ENCODE results near the gene GATA2.
A peak's percentile ranks its signal among the peaks of the same experiment; 100 is the strongest.

The GATA2 gene

GRCh38 chr3:128492671-128493569, at the start of gene GATA2:
Gene GATA2, minus strand, starts transcription at chr3:128493201. Its CDS starts 6,170 bp downstream, at chr3:128487031.
- peak; percentile 37 to 75 for DNase-seq

- DNase-seq = no peak
These were observed 48.2 kb upstream of the GATA2 start for GRCh38 chr3:128541246-128541645.

- DNase-seq = no peak
These were observed 46.4 kb upstream of the GATA2 start for GRCh38 chr3:128539376-128539775.

DNA sequence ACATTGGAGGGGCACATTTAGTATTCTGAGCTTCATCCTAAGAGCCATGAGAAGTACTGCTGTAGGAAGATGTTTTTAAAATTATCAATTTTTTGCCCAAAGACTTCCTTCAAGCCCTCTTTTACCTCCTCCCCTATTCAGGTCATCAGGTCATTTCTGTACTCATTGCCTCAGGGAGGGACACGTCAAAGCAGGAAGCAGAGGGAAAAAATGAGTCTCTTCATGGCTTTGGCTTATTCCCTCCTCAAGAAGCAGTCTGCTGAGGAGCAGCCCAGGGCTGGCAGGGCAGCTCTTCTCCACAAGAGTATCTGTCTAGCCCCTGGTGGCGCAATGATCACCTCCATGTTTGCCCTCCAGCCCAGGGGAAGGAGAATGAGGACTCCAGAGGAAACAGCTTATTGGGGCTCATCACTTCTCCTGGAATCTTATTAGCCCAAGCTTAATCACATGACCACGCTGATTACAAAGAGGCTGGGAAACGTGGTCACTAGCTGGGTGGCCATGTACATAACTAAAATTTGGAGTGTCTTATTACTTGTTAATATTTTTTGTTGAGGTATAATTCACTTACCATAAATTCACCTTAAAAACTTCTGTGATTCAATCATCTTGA, 44.2 kb upstream of the GATA2 start:
- DNase-seq = no peak

GRCh38 chr3:128532012-128532983, 39.3 kb upstream of the GATA2 start:
- DNase-seq = no peak

DNA sequence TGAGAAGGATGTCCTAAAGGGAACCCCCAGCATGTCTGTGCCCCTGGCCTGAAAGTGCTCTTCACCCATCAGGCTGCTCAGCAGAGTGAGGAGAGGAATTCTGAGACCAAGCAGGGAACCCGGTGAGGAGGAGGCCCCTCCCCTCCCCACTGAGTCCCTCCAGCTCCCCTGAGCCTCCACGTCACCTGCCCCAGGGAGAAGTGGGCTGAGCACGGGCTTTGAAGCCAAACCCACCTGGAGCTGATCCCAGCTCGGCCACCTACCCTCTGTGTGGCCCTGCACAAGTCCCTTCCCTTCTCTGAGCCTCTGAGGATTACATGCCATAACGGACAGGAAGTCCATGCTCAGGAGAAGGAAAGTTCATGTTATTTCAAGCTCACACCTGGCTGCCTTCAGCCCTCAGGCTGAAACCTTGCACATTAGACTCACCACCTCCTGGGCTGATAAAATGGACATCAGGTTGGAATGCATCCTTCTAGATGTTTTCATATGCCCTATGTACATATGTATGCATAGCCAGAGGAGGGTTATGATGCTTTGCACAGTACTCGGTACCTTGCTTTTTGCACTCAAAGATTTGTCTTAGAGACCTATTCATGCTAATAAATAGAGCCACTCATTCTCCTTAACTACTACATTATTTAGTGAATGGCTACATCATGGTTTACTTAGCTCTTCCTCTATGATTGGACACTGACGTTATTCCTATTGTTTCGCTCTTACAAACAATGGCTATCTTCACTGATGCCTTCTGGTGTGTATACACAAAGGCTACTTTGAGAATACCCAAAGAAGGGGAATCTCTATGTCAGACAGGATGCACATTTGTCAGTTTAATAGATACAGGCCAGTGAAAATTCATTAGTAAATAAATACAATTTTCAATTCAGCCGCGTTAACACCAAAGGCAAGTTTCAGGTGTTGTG, 31.6 kb upstream of the GATA2 start:
- no peak for DNase-seq

DNA sequence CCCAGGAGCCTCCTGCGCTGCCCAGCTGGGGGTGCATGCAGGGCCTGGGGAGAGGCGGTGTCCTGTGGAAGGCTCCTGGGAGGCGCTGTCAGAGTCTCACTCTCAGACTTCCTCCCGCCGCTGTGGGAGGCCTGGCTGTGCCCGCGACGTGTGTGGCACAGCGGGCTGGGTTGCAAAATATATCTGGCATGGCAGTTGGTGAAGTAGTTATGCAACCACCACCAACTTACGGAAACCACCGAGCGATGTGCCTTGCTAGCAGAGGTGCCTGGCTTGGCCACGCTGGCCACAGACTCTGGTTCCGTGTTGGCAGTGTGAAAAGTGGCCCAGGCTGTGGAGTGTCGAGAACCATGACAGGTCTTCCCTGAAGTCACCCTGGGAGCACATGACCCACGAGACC, 30.6 kb upstream of the GATA2 start:
- no peak for DNase-seq

GRCh38 chr3:128521715-128522114, 28.7 kb upstream of the GATA2 start:
- peak in 1 of 2 experiments; percentile 14 for DNase-seq

- DNase-seq = no peak
These were observed 25.8 kb upstream of the GATA2 start for GRCh38 chr3:128518587-128519490.

GRCh38 chr3:128517648-128518047, 24.6 kb upstream of the GATA2 start:
- DNase-seq = no peak

DNA sequence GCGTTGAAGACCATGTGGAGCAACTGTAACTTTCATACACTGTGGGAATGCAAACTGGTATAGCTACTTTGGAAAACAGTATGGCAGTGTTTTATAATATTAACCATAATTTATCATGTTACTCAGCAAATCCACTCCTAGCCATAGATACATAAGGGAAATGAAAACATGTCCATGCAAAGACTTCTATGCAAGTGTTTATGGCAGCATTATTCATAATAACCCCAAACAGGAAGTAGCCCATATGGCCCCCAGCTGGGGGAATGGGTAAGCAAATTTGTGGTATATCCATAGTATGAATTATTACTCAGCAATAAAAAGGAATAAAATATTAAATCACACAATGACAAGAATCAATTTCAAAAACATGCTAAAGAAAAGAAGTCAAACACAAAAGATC, 23.0 kb upstream of the GATA2 start:
- DNase-seq = no peak

DNA sequence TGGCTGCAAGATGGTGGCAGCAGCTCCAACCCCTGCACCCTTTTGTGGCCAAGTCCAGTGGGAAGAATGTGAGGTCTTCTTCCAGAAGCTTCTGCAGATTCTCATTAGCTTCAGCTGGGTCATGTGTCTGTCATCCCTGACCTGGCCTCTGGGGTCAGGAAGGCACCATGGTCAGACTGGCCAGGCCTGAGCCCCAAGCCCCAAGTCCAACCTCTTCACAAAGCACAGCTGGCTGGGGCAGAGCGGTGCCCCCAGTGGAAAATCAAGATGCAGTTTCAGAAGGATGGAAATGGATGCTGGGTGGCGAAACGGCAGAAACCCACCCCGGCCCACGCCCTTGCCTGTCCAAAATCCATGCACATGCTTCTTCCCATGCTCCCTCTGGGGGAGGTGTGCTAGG, 15.9 kb upstream of the GATA2 start:
- DNase-seq = no peak

DNA sequence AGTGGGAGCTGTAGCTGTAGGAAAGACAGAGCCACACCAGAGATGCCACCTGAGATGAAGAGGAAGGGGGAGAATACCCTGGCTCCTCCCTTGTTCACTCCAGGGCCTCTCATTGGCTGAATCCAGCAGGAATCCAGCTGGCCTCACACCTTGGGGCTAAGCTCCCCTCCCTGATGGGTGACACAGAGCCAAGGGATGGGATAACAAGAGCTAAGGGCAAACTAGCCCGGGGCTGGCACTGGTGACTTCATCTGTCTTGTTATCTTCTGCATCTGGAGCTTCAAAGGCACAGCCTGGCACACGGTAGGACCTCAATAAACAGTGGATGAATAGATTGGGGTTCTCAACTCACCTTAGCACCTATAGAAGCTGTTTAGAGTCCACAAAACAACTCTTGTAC, 13.8 kb upstream of the GATA2 start:
- DNase-seq = no peak

- DNase-seq = no peak
These were observed 12.8 kb upstream of the GATA2 start for GRCh38 chr3:128505771-128506170.

DNA sequence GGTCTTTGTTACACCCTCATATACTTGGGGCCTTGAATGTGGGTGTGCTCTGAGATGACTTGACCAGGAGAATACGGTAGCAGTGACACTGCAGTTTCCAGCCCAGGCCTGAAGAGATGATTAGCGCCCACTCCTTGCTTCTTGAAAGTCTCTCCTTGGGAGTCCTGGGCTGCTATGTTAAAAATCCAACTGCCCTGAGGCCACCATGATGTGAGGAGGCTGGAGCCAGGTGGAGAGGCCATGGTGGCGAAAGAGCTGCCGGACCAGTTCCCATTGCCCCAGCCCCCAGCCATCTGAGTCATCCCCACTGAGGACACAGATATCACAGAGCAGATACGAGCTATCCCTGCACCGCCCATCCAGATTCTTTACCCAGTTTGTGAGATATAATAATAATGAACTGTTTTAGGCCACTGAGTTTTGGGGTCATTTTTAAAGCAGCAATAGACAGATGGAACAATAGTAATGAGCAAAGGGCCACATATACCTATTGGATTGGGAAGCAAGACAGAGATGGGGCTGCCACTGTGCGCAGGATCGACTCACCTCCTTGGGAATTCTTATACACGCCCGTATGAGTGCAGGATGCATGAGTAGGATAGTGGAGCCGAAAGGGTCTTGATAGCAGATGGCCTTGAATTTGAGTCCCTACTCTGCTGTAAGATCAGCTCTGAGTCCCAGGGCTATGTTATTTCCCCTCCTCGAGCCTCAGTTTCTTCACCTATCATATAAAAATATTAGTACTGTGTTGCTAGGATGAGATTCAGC, 12.1 kb upstream of the GATA2 start:
- no peak for DNase-seq

DNA sequence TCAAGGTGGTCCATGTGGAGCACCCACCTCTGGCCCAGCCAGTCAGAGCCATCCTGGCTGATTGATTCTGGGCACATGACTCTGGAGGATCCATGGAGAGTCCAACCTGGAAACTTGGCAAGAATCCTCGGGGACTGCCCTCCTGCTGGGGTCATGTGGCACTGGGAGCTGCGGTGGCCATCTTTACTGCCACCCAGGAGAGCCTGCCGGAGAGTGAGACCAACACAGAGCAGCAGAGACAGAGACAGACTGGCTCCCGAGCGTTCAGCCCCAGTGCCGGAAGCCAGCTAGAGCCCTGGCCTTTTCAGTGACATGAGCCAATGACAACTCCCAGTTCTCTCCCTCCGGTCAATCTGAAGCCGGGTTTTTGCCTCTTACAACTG, 11.5 kb upstream of the GATA2 start:
- no peak for DNase-seq

GRCh38 chr3:128503751-128504532, 10.9 kb upstream of the GATA2 start:
- DNase-seq = no peak

- peak; percentile 17 to 50 for DNase-seq
These were observed 10.2 kb upstream of the GATA2 start for GRCh38 chr3:128503164-128503651.

DNA sequence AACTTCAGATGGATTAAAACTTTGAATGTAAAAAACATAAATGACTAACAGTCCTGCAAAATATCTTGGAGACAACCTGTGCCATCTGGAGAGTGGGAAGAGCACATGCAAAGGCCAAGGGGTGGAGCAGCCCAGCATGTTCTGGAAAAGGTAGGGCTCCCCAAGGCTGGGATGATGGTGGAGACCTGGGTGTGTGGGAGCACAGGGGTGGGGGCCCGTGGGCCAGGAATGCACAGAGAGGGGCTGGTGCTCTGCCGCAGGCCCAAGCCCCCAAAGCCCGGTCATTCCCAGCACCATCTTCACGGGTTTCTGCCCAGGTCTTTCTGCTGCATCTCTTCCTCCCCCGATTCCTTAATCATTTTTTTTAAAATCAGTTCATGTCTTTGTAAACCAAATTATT, 9.7 kb upstream of the GATA2 start:
- no peak for DNase-seq
